Lung microvascular endothelial cell (primary cell): ENCODE data around the gene SMIM41. TPM values are rescaled to one million over a fixed set of nuclear protein-coding genes. Genes with fewer than 3 reads are reported as not detected.

Experiments
- DNase-seq, 2 donors: peaks; one replicate each; pipeline versions ENCODE4 v3.0.0 to v3.0.0-alpha.2; 2010; ENCODE audit warnings: low read depth in 2 of 2
- total RNA-seq: library from RNA; depleted of rRNA; stranded (reverse); fragments of >200 nt; gene quantifications from 2 replicates; pipeline ENCODE4 v1.2.1, GENCODE V29; 2014

Gene SMIM41
- total RNA-seq, 1 donor from 2014 or later, result not detected

DNA sequence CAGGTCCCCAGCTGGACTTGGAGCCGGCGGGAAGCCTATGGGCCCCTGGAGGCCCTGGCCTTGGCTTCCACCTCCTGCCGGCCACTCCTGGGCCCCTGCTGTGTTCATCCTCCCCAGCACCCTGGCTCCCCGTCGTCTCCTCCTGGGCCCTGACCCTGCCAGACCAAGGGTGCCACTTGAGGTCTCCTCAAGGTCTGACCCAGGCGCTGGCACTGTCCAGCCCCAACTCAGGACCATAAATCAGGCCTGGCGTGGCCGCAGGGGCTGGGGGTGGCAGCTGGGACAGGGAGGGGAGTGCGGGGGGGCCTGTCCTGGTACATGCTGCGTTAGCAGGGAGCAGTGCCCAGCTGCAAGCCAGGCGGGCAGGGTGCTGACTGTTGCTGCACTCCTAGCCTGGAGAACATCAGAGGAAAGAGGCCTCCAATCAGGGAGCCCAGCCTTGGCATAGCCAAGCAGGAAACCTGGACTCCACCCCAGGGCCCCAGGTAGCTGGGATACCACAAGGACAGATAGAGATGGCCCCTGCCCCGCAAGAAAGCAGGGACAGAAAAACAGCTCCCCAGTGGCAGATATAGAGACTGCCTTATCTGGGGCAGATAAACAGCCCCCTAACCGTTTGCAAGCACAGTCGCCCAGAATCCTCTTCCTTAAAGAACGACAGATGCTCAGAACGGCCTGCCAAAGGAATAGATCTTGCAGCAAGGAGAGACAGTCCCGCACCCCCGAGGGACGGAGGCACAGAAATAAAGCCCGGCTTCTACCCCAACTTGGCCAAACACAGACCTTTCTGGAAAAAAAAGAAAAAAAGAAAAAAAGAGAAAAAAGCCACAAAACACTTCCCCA lies 16.2 kb upstream of the SMIM41 start:
- no peak for DNase-seq

DNA sequence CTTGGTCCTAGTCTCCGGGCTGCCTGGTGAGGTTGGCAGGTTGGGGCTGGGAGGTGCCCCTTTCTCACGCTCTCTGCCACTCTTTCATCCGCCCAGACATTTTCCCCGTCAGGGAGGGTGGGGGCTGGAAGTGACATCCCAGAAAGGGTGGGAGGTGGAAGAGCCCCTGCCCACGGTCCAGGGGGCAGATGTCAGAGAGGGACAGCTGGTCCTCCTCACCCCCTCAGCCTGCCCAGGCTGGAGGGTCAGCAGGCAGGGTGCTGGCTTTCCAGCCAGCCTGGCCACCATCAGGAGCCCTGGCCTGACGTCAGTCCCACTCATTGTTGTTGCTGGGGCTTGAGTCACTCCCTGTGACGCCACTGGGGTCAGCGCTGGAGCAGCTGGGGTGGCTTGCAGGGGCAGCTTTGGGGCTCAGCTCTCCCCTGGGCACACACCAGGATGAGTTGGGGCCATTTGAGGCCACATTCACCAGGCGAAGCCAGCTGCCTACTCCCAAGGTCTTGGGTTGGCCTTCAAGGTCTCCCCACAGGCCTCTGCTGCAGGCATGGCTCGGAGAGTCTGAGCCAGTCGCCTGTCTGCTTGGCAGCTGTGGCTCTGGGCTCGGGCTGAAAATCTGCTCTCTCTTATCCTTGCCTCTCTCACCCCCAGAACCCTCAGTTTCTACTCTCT lies 15.4 kb upstream of the SMIM41 start:
- DNase-seq, result peak; percentile 87 to 92

DNA sequence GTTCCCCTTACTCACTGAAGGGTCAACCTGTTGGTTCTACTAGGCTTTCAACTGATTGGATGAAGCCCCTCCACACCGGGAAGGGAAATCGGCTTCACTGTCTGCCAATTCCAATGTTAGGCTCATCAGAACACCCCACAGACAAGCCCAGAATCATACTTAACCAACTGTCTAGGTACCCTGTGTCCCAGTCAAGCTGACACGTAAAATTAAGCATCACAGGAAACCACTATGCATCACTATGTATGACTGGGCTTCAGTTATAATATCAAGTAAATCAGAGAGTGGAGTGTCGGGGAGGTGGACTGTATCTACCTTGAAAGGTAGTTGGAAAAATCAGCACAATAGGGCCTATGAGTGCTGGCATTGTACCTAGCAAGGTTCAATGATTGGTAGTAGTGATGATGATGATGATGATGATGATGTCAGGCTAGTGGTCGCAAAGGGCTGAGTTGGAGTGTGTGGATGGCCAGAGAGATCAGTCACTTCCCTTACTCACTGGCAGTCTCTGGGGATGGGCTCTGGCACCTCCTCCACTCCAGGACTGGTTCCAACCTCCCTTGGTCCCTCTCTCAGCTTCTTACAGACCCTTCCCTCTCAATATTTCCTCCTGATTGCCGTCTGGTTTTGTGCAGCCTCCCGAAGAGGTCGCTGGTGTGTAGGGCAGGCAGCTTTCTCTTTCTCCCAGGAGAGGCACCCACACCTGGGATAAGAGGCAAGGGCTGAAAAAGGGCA lies 13.0 kb upstream of the SMIM41 start:
- DNase-seq, result peak in 1 of 2 donors; percentile 44

DNA sequence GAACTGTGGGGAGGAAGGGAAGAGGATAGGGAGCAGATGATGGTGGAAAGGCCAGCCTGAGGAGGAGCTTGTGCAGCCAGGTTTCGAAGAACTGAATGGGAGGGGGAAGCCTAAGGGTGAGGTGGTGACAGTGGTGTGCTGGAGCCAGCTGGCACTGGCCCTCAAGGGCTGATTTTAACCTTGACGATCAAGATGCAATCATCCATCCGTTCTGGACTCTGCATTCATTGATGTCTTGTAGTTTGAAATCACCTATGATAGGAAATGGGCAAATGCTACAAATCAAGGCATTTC lies 12.5 kb upstream of the SMIM41 start:
- DNase-seq, result no peak

DNA sequence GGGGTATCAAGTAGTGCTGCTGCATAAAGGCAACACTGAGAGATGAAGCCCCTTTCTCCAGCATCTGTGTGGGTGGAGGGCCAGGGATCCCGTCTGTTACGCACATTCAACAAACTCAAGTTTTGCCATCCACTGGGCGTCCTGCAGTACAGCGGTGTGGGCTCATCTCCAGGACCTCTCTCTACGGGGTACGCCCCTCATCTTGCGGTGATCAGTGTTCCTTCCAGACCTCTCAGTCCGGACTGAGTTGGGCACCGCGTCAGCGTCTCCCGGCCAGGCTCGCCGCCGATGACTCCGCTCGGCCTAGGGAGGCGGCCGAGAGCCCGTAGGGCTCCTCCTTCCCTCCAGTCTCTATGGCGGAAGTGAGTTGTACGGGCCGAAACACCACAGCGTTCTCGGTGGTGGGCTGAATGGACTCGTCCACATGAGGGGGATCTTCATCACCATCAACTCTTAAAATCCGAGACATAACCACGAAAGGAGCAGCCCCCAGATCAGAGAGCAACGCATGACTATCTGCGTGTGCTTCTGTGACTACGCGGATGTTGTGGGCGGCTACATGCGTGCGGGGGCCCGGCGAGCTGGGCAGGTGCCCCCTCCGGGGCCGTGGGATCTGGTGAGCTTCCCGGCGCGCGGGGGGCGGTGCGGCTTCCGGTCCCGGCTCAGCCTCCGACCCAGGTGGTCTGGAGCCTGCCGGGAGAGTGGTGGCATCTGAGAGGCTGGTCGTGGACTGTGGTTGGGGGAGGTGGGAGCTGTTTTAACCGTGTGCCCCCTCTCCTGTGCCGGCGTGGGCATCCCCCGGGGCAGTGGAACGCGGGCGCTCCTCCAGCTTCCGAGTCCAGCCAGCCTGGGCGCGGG lies 9.9 kb upstream of the SMIM41 start, which contains the start of gene ATG101:
Gene ATG101, plus strand, starts transcription at position 652 of the 858 bp plus-strand sequence. CDS start 3,673 bp downstream, outside the sequence.
- peak; percentile 96 to 98 for DNase-seq

DNA sequence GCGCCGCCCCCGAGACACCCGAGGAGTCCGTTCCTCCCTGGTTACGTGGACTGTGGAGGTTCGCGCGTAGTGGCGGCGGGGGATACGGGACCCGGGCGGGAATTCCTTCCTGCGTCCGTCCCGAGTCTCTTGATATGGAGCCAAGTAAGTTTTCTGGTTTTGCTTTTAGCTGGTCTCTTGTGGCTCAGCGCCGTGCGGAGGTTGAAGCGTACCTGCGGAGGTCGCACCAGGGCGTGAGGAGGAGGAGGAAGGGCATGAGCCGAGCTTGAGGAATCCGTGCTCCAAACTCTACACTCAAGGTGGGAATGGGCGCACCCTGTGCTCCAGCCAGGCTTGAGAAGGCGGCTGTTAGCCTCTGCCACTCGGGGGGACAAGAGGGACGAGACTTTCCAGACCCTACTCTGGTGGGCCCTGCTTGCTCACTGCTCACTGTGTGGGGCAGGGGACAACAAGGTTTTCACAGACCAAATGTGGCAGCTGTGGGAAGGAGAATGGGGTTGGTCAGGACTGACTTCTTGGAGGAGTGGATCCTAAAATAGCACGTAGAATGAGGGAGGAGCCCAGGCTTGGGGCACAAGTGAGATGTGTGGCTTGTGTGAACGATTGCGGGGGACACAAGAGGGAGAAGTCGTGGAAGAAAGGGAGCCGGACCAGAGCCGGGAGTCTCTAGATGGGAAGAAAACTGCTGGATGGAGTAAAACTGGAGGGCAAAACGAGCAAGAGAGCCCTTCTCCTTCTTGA lies 9.1 kb upstream of the SMIM41 start:
- no peak for DNase-seq

DNA sequence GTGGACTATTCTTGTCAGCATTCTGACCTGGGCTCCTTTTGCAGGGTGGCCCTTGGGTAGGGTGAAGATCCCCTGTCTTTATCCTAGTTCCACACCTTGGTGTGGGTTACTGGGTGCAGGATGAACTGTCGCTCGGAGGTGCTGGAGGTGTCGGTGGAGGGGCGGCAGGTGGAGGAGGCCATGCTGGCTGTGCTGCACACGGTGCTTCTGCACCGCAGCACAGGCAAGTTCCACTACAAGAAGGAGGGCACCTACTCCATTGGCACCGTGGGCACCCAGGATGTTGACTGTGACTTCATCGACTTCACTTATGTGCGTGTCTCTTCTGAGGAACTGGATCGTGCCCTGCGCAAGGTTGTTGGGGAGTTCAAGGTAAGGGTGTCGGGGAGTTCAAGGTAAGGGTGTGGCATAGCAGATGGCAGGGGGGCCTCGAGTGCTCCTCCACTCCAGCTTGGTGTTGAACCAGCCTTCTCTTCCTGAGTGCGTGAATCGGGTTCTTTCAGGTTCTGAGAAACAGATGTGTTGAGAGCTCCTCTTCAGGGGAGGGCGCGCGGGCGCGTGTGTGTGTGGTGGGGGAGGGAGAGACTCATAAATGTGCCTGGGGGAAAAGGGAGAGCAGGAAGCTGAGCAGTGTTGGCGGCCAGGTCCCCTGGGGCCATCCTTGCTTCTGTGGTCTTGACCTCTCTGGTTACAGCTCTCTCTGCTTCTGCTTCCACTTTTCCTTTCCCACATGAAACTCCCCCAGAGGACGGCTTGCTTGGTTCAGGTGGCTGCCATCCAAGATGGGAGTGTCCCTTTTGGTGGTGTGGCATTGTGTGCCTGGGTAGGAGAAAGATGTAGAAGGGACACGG lies 5.7 kb upstream of the SMIM41 start:
- DNase-seq, result no peak

DNA sequence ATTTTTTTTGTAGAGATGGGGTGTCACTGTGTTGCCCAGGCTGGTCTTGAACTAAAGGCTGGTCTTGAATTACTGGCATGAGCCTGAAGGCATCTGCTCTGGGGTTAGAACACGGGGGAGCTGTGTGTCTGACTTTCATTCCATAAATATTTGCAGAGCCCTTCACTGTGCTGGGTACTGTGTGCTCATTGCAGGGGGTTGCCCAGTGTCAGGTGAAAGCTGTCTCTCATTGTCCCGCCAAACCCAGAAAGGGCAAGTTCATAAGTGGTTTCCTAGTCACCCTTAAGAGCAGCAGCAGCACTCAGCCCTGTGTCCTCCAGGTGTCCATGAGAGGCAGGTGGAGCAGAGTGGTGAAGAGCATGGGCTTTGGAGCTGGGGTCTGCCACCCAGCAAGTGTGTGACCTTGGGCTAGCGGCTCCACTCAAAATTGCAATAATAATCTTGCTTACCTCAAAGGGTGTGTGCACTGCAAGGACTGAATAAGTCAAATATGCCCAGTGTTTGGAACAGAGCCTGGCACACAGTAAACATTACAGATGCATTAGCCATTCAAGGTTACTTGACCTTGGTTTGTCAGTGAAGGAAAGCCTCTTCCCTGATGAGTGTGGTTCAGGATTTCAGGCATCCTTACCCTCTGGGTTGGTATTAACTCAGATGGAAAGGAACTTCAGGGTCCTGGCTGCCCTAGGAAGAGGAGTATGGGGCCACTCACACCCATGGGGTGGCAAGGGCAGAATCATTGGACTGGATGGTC lies 4.4 kb upstream of the SMIM41 start:
- DNase-seq, result no peak

DNA sequence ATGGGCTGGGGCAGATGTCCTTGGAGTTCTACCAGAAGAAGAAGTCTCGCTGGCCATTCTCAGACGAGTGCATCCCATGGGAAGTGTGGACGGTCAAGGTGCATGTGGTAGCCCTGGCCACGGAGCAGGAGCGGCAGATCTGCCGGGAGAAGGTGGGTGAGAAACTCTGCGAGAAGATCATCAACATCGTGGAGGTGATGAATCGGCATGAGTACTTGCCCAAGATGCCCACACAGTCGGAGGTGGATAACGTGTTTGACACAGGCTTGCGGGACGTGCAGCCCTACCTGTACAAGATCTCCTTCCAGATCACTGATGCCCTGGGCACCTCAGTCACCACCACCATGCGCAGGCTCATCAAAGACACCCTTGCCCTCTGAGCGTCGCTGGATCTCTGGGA lies 2.7 kb upstream of the SMIM41 start:
- DNase-seq, result no peak

- no peak for DNase-seq
Observed at GRCh38 chr12:52078276-52078675, 1.2 kb upstream of the SMIM41 start.

GRCh38 chr12:52080403-52081251 lies 1.1 kb downstream of the SMIM41 start:
- DNase-seq, result no peak

DNA sequence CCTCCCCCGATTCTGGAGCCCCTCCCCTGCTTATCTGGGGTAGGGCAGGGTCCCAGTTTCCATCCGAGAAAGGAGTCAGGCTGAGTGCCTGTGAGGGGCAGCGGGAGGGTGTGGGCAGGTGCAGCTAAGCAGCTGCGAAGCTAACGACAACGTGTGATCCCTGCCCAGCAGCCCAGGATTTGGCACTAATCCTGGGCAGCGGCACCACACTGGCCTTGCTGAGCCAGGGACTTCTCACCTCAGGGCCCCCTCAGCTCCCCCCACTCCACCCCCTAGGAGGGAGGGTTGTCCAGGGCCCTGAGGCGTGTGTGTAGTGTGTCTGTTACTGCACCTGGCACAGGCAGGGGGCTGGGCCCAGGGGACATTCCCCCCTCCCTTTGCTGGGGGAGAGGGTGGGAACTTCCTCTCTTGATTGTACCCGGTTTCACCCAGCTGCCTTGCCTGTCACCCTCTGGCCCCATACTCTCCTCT lies 1.8 kb downstream of the SMIM41 start:
- DNase-seq, result no peak

DNA sequence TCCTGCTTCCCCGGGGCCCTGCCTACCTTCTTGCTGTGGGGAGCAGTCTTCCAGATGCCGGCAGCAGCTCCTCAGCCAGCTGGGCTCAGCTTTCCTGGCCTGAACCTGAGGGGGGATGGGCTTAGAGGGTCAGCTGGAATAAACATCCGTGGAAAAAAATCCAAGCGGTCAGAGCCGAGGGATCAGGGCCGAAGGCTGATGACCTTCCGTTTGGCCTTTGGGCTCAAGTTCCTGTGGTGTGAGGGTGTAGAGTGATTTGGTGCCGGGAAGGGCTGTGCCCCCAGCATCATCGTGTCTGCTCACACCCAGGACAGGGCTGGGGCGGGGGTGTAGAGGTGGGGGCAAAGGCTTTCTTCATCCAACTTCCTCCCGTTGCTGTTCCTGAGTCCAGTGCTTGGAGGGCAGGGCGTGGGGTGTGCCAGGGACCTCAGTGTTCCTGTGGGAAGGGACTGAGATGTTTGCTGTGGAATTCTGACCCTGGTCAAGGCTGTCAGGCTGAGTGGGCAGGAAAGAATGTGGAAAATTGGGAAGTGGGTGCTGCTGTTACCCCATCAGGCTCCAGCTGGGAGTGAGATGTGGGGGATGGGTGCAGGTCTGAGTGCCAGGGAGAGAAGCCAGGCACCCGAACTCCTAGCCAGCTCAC lies 2.6 kb downstream of the SMIM41 start:
- DNase-seq, result no peak

- no peak for DNase-seq
Observed at GRCh38 chr12:52082669-52082987, 3.1 kb downstream of the SMIM41 start.

- DNase-seq, result peak; percentile 62 to 67
Observed at GRCh38 chr12:52082988-52083637, 3.6 kb downstream of the SMIM41 start.

GRCh38 chr12:52083638-52083996 lies 4.1 kb downstream of the SMIM41 start:
- no peak for DNase-seq
